ENCODE measurements around the gene DLL4.

DLL4 gene

DNA sequence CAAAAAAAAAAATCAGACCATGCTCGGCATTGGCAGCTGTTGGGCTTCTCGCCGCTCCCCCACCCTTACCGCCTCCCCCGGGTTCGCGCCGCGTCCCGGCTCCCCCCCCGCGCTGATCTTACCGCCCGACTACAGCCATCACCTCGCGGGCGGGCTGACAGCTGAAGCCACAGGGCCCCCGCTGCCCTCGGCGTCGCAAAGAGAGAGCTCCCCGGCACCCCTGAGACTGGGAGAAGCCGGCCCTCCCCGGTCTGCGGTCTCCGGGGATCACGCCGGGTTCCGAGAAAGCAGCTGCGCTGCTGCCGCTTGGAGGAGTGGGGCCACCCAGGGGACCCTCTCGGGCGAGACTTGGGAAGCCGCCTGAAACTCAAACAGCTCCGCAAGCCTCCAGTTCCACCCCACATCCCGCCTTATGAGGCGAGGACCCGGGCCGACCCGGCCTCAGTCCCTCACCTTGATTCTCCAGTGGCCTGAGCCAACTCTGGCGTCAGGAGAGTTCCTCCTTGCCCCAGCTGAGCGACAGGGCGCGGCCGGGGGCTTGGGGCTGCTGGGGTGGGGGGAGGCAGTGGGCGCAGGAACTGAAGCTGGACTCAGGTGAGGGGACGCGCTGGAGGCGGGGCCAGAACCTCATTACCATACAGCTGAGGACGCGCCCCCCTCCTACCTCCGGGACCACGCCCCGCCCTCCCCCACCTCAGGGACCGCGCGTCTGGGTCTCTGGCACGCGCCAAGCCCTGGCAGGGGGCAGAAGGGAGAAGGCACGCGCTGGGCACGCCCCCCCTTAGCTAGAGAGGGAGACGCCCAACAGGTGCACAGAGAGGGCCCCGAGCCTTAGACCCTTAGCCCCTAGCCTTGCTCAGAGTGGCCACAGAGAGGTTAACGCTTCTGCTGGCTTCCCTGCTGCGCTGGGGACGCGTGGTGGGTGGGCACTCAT lies 1.0 kb upstream of the DLL4 start:
- Mint-ChIP-seq H3K9me3 (no peaks in the 10 kb centered on the region), H3K4me1 (ENCODE audit: low read depth) (peaks cover 27% of the 10 kb centered on the region), H3K4me3 (peak overlapping the region; percentile 74), H3K36me3 (ENCODE audit: low read depth) (no peaks in the 10 kb centered on the region), H3K27ac (no peak overlapping the region), H3K27me3 (ENCODE audit: low read depth) (peaks cover 75% of the 10 kb centered on the region)
- no peak for DNase-seq (ENCODE audit: low spot score)

DNA sequence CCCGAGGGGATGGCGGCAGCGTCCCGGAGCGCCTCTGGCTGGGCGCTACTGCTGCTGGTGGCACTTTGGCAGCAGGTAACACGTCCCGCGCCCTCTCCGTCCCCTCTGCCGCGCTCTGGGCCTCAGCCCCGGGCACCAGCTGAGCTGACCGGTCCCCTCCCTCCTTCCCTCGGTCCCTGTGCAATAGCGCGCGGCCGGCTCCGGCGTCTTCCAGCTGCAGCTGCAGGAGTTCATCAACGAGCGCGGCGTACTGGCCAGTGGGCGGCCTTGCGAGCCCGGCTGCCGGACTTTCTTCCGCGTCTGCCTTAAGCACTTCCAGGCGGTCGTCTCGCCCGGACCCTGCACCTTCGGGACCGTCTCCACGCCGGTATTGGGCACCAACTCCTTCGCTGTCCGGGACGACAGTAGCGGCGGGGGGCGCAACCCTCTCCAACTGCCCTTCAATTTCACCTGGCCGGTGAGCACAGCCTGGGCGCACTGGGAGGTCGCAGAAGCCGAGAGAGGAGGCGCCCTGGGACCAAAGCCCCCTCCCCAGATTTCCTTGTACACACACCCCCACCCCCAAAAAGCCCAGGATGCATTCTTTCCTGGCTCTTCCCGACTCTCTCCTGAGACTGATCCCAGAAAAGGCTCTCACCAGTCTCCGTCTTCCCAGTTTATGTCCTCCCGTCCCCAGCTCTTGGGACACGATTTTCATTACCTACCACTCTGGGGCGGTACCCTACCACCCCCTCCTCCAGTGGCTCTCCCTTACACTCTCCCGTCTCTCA lies 705 bp downstream of the DLL4 start:
- peaks cover 30% of the 10 kb centered on the region for H3K4me1 Mint-ChIP-seq (ENCODE audit: low read depth)

GRCh38 chr15:40930430-40931299 lies 1.5 kb downstream of the DLL4 start:
- peak overlapping the region; percentile 79 for H3K4me3 Mint-ChIP-seq
- H3K4me1 Mint-ChIP-seq (ENCODE audit: low read depth) = peaks cover 30% of the 10 kb centered on the region
- H3K36me3 Mint-ChIP-seq (ENCODE audit: low read depth) = no peaks in the 10 kb centered on the region
- peak overlapping the region; percentile 50 for H3K27ac Mint-ChIP-seq
- DNase-seq (ENCODE audit: low spot score) = no peak
- no peaks in the 10 kb centered on the region for H3K9me3 Mint-ChIP-seq
- peaks cover 62% of the 10 kb centered on the region for H3K27me3 Mint-ChIP-seq (ENCODE audit: low read depth)

More for the DNA sequence above, 705 bp downstream of the DLL4 start:
- DNase-seq (ENCODE audit: low spot score) = no peak
- Mint-ChIP-seq H3K36me3 (ENCODE audit: low read depth) (no peaks in the 10 kb centered on the region), H3K27ac (peak overlapping the region; percentile 50), H3K27me3 (ENCODE audit: low read depth) (peaks cover 69% of the 10 kb centered on the region), H3K9me3 (no peaks in the 10 kb centered on the region), H3K4me3 (peak overlapping the region; percentile 79)

DNA sequence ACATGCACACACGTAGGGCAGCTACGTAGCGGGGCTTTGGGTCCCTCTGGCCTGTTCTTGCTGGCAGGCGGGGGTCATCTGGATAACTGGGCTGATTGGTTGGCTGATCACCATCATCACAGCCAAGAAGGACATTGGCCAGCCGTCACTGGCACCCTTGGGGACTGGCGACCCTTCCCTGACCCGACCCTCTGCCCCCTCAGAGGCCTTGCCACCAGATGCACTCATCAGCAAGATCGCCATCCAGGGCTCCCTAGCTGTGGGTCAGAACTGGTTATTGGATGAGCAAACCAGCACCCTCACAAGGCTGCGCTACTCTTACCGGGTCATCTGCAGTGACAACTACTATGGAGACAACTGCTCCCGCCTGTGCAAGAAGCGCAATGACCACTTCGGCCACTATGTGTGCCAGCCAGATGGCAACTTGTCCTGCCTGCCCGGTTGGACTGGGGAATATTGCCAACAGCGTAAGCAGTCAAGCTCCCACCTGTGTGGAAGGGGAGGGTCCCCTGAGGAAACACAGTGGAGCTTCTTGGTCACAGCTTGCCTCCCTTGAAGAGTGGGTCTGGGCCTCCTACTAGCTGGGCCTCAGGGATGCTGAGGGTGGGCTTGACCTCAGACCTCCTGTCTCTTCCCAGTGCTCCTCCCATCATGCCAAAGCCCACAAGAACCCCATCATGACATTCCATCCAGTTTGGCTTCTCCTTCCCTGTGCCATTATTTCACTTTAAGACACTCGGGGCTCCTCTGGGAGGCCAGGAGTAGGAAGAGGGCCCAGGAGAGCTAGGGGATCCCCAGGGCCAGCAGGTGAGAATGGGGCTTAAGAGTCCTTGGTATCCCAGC lies 2.4 kb downstream of the DLL4 start:
- DNase-seq (ENCODE audit: low spot score) = no peak
- H3K4me1 Mint-ChIP-seq (ENCODE audit: low read depth) = peaks cover 30% of the 10 kb centered on the region
- peak overlapping the region; percentile 79 for H3K4me3 Mint-ChIP-seq
- H3K27me3 Mint-ChIP-seq (ENCODE audit: low read depth) = peaks cover 58% of the 10 kb centered on the region
- H3K27ac Mint-ChIP-seq = no peak overlapping the region
- H3K9me3 Mint-ChIP-seq = no peaks in the 10 kb centered on the region
- no peaks in the 10 kb centered on the region for H3K36me3 Mint-ChIP-seq (ENCODE audit: low read depth)

GRCh38 chr15:40932156-40932555 lies 3.0 kb downstream of the DLL4 start:
- peaks cover 24% of the 10 kb centered on the region for H3K4me1 Mint-ChIP-seq (ENCODE audit: low read depth)
- no peak for DNase-seq (ENCODE audit: low spot score)
- H3K36me3 Mint-ChIP-seq (ENCODE audit: low read depth) = no peaks in the 10 kb centered on the region
- peaks cover 52% of the 10 kb centered on the region for H3K27me3 Mint-ChIP-seq (ENCODE audit: low read depth)
- H3K27ac Mint-ChIP-seq = no peak overlapping the region
- H3K9me3 Mint-ChIP-seq = no peaks in the 10 kb centered on the region
- H3K4me3 Mint-ChIP-seq = no peak overlapping the region

GRCh38 chr15:40932649-40933516 lies 3.7 kb downstream of the DLL4 start:
- Mint-ChIP-seq H3K27me3 (ENCODE audit: low read depth) (peaks cover 47% of the 10 kb centered on the region), H3K27ac (no peak overlapping the region), H3K4me3 (no peak overlapping the region), H3K36me3 (ENCODE audit: low read depth) (no peaks in the 10 kb centered on the region), H3K4me1 (ENCODE audit: low read depth) (peaks cover 22% of the 10 kb centered on the region), H3K9me3 (no peaks in the 10 kb centered on the region)
- DNase-seq (ENCODE audit: low spot score) = no peak

GRCh38 chr15:40933517-40933902 lies 4.4 kb downstream of the DLL4 start:
- H3K4me3 Mint-ChIP-seq = no peak overlapping the region
- H3K27ac Mint-ChIP-seq = peak overlapping the region; percentile 2
- H3K27me3 Mint-ChIP-seq (ENCODE audit: low read depth) = peaks cover 43% of the 10 kb centered on the region
- H3K9me3 Mint-ChIP-seq = no peaks in the 10 kb centered on the region
- no peaks in the 10 kb centered on the region for H3K36me3 Mint-ChIP-seq (ENCODE audit: low read depth)
- DNase-seq (ENCODE audit: low spot score) = no peak
- H3K4me1 Mint-ChIP-seq (ENCODE audit: low read depth) = peaks cover 22% of the 10 kb centered on the region

GRCh38 chr15:40934457-40934856 lies 5.3 kb downstream of the DLL4 start:
- DNase-seq (ENCODE audit: low spot score) = no peak
- Mint-ChIP-seq H3K9me3 (no peaks in the 10 kb centered on the region), H3K4me1 (ENCODE audit: low read depth) (peaks cover 15% of the 10 kb centered on the region), H3K27ac (no peak overlapping the region), H3K27me3 (ENCODE audit: low read depth) (peaks cover 33% of the 10 kb centered on the region), H3K36me3 (ENCODE audit: low read depth) (no peaks in the 10 kb centered on the region), H3K4me3 (no peak overlapping the region)

GRCh38 chr15:40936234-40936708 lies 7.1 kb downstream of the DLL4 start:
- H3K36me3 Mint-ChIP-seq (ENCODE audit: low read depth) = no peaks in the 10 kb centered on the region
- H3K4me3 Mint-ChIP-seq = no peak overlapping the region
- no peaks in the 10 kb centered on the region for H3K9me3 Mint-ChIP-seq
- H3K27me3 Mint-ChIP-seq (ENCODE audit: low read depth) = peaks cover 17% of the 10 kb centered on the region
- no peak overlapping the region for H3K27ac Mint-ChIP-seq
- no peak for DNase-seq (ENCODE audit: low spot score)
- peaks cover 13% of the 10 kb centered on the region for H3K4me1 Mint-ChIP-seq (ENCODE audit: low read depth)

DNA sequence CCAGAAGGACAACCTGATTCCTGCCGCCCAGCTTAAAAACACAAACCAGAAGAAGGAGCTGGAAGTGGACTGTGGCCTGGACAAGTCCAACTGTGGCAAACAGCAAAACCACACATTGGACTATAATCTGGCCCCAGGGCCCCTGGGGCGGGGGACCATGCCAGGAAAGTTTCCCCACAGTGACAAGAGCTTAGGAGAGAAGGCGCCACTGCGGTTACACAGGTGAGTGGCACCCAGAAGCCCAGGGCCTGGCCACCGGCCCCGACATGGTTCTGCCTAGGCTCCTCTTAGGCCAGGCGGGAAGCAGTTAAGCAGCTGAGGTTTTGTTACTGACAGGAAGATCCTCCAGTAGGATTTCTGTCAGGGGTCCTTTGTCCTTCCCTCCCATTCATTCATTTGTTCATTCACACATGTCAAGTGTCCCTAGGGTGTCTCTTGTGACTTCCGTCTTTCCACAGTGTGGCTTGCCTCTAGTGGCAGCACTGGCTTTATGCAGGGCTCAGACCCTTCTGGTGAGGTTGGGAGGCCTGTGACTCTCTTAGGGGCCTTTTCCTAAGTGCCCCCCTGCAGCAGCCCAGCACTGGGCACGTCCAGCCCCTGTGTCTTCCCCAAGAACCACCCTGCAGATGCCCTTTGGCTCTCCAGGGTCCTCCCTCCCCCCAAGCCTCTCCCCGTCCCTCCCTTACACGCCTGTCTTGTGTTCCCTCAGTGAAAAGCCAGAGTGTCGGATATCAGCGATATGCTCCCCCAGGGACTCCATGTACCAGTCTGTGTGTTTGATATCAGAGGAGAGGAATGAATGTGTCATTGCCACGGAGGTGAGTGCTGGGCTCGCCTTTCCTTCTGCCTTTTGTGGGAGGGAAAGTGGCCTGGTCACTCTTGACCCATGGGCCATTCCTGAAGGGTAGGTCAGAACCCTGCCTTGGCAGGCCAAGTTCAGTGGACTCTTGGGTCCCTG lies 7.8 kb downstream of the DLL4 start:
- Mint-ChIP-seq H3K4me3 (no peak overlapping the region), H3K27ac (no peak overlapping the region), H3K27me3 (ENCODE audit: low read depth) (peaks cover 10% of the 10 kb centered on the region), H3K4me1 (ENCODE audit: low read depth) (peaks cover 13% of the 10 kb centered on the region), H3K9me3 (no peaks in the 10 kb centered on the region), H3K36me3 (ENCODE audit: low read depth) (no peaks in the 10 kb centered on the region)
- DNase-seq (ENCODE audit: low spot score) = no peak

- peaks cover 17% of the 10 kb centered on the region for H3K4me1 Mint-ChIP-seq (ENCODE audit: low read depth)
- H3K4me3 Mint-ChIP-seq = no peak overlapping the region
- peaks cover 5% of the 10 kb centered on the region for H3K27me3 Mint-ChIP-seq (ENCODE audit: low read depth)
- no peaks in the 10 kb centered on the region for H3K36me3 Mint-ChIP-seq (ENCODE audit: low read depth)
- H3K9me3 Mint-ChIP-seq = no peaks in the 10 kb centered on the region
- H3K27ac Mint-ChIP-seq = no peak overlapping the region
- DNase-seq (ENCODE audit: low spot score) = no peak
These were observed 8.8 kb downstream of the DLL4 start for GRCh38 chr15:40937762-40938535.

Data from T-helper 2 cell treated with Interferon-gamma antibody and Interleukin-4, amounts not matched to agents 5 μg/mL and 100 μg/mL, for 36 hours (primary cell).